Right lobe of liver (tissue), 6 donors: ENCODE results near the gene CC2D1A. TPM values are rescaled to one million over a fixed set of nuclear protein-coding genes. Genes with fewer than 3 reads are reported as not detected.

Experiments used
- ATAC-seq, 4 donors: fragments of 200-7000 bp; cut with Tn5 transposase; one replicate each; pipeline ENCODE4 v1.9.1; 2020; ENCODE audit warnings: mild to moderate bottlenecking in 4 of 4, moderate library complexity in 4 of 4
- DNase-seq, 3 donors: peaks; one replicate each; pipeline ENCODE4 v3.0.0-alpha.2; 2020
- H3K27ac ChIP-seq, 3 donors: fragments of 200-600 bp; one replicate each; pipeline ENCODE4 v1.8.0; 2022
- H3K27me3 ChIP-seq, 2 donors: fragments of 200-600 bp; one replicate each; pipeline ENCODE4 v1.8.0; 2022
- H3K36me3 ChIP-seq, 4 donors: fragments of 200-600 bp; sonication (generic) in 1 of 4; one replicate each; pipeline versions ENCODE4 v1.5.1 to v1.8.0; 2017 to 2022; ENCODE audit warnings: control low read depth in 1 of 4
- H3K4me1 ChIP-seq, 4 donors: fragments of 200-600 bp; sonication (generic) in 1 of 4; one replicate each; pipeline versions ENCODE4 v1.5.1 to v1.8.0; 2017 to 2022; ENCODE audit warnings: control low read depth in 1 of 4
- H3K4me3 ChIP-seq, 3 donors: fragments of 200-600 bp; one replicate each; pipeline ENCODE4 v1.8.0; 2022
- H3K9me3 ChIP-seq, 4 donors: fragments of 200-600 bp; sonication (generic) in 1 of 4; one replicate each; pipeline versions ENCODE4 v1.5.1 to v1.8.0; 2017 to 2022; ENCODE audit warnings: control low read depth in 1 of 4
- POLR2A ChIP-seq: fragments of 450-650 bp; IDR thresholded peaks from one replicate; pipeline ENCODE4 v1.6.1; 2017; ENCODE audit warnings: antibody characterized with exemption, mild to moderate bottlenecking
- WGBS: methylation state at CpG from one replicate; pipeline ENCODE4 v1.1.6; 2018; ENCODE audit warnings: low coverage, low lambda C conversion rate; ENCODE audit not compliant: insufficient coverage; ENCODE audit errors: missing lambda C conversion rate; 5-methylcytosine and 5-hydroxymethylcytosine counted together
- intact Hi-C, 2 donors: fragments of 100-400 bp; cut with DNase I; formaldehyde crosslinking; loops; one replicate each; pipeline versions ENCODE4 v1.11.2 to v1.14.1; 2022
- total RNA-seq, 6 experiments: library from RNA; depleted of rRNA in 2 of 6; stranded (reverse); fragments of >200 nt in 2 of 6; fragmentation: NEBNext Ultra II Directional in 3 of 6; extraction: Animal tissue kit (Norgen Biotek cat#: 25700) in 3 of 6; gene quantifications; one replicate each; pipeline versions ENCODE4 v1.1.0 to v1.2.4, GENCODE V29; 2016 to 2023
- TF ChIP-seq, protein P1 (sequence below), 4 donors: fragments of 200-600 bp in 3 of 4; fragments of 450-650 bp in 1 of 4; IDR thresholded peaks; one replicate each; pipeline versions ENCODE4 v1.5.1 to v1.8.0; 2016 to 2022; ENCODE audit warnings: antibody characterized with exemption in 4 of 4, mild to moderate bottlenecking in 2 of 4
- donor health status: DM: no; HTN: yes; CAD: no.
- donor health status: DM: no; HTN: no; CAD: no.
- donor health status: DM: no; HTN: no; CAD: no.
- donor health status: DM: no; HTN: yes; CAD: no.
- donor health status: DM: no; HTN: yes; CAD: no.

Gene CC2D1A
- total RNA-seq, 6 experiments from 2014 or later, result 16.5 to 29.8 (median 18.1) TPM

DNA sequence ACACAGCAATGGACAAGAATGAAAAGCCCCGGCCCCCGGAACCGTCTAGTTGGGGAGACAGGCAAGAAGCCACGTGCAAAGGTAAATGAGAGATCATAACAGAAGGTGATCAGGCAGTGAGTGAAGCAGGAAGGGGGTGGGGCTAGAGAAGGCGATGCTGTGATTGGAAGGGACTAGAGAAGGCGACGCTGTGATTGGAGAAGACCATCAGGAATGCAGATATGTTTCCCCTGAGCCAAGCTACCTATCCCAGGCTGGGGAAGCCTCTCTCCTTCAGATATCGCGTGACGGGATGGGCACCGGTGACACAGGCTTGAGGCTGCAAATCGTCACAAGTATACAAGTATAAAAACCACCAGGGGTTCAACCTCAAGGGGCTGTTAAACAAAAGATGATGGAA is 68.1 kb downstream of the CC2D1A start:
- 79% methylated on average over 11 of the region's 12 CpGs for WGBS
- intact Hi-C loops, result no loop called here
- Histone ChIP-seq H3K36me3 (peaks cover 0 to 35% (median 9%) of the 10 kb centered on the region in 4 donors), H3K27me3 (no peaks in the 10 kb centered on the region), H3K4me3 (no peak overlapping the region), H3K4me1 (no peaks in the 10 kb centered on the region), H3K9me3 (no peaks in the 10 kb centered on the region), H3K27ac (no peak overlapping the region)
- TF ChIP-seq, protein P1, sequence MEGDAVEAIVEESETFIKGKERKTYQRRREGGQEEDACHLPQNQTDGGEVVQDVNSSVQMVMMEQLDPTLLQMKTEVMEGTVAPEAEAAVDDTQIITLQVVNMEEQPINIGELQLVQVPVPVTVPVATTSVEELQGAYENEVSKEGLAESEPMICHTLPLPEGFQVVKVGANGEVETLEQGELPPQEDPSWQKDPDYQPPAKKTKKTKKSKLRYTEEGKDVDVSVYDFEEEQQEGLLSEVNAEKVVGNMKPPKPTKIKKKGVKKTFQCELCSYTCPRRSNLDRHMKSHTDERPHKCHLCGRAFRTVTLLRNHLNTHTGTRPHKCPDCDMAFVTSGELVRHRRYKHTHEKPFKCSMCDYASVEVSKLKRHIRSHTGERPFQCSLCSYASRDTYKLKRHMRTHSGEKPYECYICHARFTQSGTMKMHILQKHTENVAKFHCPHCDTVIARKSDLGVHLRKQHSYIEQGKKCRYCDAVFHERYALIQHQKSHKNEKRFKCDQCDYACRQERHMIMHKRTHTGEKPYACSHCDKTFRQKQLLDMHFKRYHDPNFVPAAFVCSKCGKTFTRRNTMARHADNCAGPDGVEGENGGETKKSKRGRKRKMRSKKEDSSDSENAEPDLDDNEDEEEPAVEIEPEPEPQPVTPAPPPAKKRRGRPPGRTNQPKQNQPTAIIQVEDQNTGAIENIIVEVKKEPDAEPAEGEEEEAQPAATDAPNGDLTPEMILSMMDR (IDR thresholded peaks at IDR 0.05), result no peak
- TF ChIP-seq POLR2A, result no peak
- DNase-seq (no peak), ATAC-seq (no peak)

GRCh38 chr19:13975870-13976269 is 69.9 kb downstream of the CC2D1A start:
- no peaks in the 10 kb centered on the region for H3K9me3 ChIP-seq
- H3K27ac ChIP-seq, result no peak overlapping the region
- intact Hi-C loops, result no loop called here
- WGBS, result 80% methylated on average over 7 of the region's 11 CpGs
- peaks cover 0 to 25% (median 8%) of the 10 kb centered on the region in 4 donors for H3K36me3 ChIP-seq
- ATAC-seq, result no peak
- H3K4me3 ChIP-seq, result no peak overlapping the region
- no peak for DNase-seq
- no peaks in the 10 kb centered on the region for H3K4me1 ChIP-seq
- TF ChIP-seq, protein P1 (IDR thresholded peaks at IDR 0.05), result no peak
- no peak for TF ChIP-seq POLR2A
- no peaks in the 10 kb centered on the region for H3K27me3 ChIP-seq

- Histone ChIP-seq H3K4me3 (no peak overlapping the region), H3K27me3 (no peaks in the 10 kb centered on the region), H3K27ac (no peak overlapping the region), H3K4me1 (no peaks in the 10 kb centered on the region), H3K36me3 (peaks cover 0 to 20% (median 8%) of the 10 kb centered on the region in 4 donors), H3K9me3 (no peaks in the 10 kb centered on the region)
- no peak for DNase-seq
- intact Hi-C loops, result no loop called here
- ATAC-seq, result no peak
- 91% methylated on average over 11 of the region's 12 CpGs for WGBS
- TF ChIP-seq, protein P1 (IDR thresholded peaks at IDR 0.05), result no peak
- TF ChIP-seq POLR2A, result no peak
Measured at GRCh38 chr19:13976446-13976845, 70.4 kb downstream of the CC2D1A start.

DNA sequence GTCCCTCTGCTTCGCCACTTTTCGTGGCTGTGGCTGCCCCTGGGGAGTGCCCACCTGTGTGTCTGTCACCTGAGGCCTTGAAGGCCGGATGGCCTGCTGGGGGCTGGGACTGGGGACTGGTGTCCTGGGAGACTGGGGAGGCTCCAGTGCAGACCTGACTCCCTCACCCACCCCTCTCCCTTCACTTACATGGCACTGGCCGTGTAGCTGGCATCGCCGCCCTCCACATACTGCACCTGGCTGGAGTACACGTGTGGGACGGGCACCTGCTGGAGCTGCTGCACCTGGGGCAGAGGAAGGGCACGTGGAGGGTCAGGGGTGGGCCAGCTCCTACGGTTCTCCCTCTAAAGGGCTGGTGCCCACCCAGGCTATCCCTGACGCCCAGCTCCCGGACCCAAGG is 71.8 kb downstream of the CC2D1A start:
- H3K27ac ChIP-seq, result no peak overlapping the region
- no peak for ATAC-seq
- H3K9me3 ChIP-seq, result no peaks in the 10 kb centered on the region
- H3K36me3 ChIP-seq, result peaks cover 0 to 13% (median 5%) of the 10 kb centered on the region in 4 donors
- H3K4me1 ChIP-seq, result no peaks in the 10 kb centered on the region
- no peak for TF ChIP-seq POLR2A
- TF ChIP-seq, protein P1 (IDR thresholded peaks at IDR 0.05), result no peak
- H3K27me3 ChIP-seq, result no peaks in the 10 kb centered on the region
- DNase-seq, result no peak
- intact Hi-C loops, result no loop called here
- 77% methylated on average over 4 of the region's 12 CpGs for WGBS
- no peak overlapping the region for H3K4me3 ChIP-seq
